GM19025 (cell line): ENCODE measurements around the gene MCTP2.

Experiments
- ATAC-seq: cut with Tn5 transposase; IDR thresholded peaks from one replicate; pipeline ENCODE4 v1.9.1; 2021; ENCODE audit warnings: mild to moderate bottlenecking, low read depth, moderate library complexity; ENCODE audit not compliant: unreplicated experiment

MCTP2 gene, protein sequence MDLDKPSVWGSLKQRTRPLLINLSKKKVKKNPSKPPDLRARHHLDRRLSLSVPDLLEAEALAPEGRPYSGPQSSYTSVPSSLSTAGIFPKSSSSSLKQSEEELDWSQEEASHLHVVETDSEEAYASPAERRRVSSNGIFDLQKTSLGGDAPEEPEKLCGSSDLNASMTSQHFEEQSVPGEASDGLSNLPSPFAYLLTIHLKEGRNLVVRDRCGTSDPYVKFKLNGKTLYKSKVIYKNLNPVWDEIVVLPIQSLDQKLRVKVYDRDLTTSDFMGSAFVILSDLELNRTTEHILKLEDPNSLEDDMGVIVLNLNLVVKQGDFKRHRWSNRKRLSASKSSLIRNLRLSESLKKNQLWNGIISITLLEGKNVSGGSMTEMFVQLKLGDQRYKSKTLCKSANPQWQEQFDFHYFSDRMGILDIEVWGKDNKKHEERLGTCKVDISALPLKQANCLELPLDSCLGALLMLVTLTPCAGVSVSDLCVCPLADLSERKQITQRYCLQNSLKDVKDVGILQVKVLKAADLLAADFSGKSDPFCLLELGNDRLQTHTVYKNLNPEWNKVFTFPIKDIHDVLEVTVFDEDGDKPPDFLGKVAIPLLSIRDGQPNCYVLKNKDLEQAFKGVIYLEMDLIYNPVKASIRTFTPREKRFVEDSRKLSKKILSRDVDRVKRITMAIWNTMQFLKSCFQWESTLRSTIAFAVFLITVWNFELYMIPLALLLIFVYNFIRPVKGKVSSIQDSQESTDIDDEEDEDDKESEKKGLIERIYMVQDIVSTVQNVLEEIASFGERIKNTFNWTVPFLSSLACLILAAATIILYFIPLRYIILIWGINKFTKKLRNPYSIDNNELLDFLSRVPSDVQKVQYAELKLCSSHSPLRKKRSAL

DNA sequence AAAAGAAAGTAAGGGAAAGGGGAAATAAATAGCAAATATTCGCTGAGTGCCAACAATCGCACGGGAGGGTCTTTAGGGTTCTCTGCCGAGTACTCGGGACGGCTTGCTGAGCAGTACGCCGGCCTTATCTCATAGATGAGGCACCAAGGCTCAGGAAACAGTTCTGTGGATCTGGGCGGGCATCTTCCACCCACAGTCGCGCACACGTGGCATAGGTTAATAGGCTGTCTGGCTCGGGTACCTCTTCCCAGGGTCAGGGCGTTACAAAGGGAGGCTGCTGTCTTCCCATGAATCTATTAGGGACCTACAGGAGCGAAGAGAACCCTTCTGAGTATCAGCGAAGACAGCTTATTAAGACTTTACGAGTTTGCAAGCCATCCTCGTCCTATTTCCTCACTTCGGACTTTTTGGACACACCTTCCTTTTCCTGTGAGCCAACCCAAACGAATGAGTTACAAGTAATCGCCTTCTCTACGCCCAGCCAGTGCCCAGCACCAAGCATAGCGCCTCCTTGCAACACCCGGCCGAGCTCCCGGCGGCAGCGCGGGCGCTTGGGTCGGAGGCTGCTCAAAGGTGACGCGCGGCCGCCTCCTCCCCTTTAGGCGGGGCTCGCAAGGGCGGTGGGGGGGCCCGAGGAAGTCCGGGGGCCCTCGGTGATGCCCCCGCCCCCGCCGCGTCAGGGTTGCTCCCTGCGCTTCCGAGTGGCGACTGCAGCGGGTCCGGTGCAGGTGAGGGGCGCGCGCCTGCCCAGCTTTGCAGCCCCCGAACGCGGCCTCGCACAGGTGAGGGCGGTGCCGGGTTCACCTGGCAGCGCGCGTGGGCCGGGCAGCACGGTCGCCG, at the start of gene MCTP2:
MCTP2 (plus strand) TSS at position 679 of the 840 bp plus-strand sequence. CDS start 66,705 bp downstream, outside the sequence.
- ATAC-seq: peak; percentile 65

GRCh38 chr15:94182883-94183282, 48.5 kb upstream of the MCTP2 start:
- no peak for ATAC-seq

- no peak for ATAC-seq
Observed at GRCh38 chr15:94185547-94186236, 45.7 kb upstream of the MCTP2 start.

- ATAC-seq: no peak
Observed at GRCh38 chr15:94186770-94187331, 44.5 kb upstream of the MCTP2 start.

DNA sequence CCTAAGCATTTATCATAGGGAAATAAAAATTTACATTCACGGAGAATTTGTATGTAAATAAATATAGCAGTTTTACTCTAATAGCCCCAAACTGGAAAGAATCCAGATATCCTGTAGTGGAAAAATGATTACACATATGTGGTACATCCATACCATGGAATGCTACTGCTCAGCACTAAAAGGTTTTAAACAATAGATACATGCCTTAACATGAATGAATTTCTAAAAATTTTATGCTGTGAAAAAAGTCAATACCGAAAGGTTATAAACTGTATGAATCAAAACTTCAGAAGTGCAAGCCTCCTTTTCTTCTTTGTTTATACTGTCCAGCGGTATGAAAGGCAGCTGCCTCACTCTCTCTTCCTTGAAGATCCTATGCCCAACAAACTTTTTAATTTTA, 37.5 kb upstream of the MCTP2 start:
- no peak for ATAC-seq

DNA sequence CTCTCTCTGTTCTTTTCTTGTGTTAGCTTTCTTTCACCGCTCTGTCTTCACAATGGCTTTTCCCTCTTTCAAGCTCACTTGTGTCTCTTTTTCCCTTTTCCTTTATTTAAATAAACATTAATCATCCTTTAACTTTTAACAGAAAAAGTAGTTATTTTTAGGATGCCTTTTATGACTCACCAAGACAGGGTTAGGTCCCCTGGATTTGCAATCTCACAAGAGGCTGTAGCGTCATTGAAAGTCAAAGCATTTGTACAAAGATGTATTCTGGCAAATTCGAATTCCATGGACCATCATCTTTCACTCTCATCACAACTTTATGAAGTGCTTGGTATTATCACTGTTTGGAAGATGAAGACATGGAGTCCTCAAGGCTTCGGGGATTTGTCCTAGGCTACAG, 34.8 kb upstream of the MCTP2 start:
- ATAC-seq: no peak

DNA sequence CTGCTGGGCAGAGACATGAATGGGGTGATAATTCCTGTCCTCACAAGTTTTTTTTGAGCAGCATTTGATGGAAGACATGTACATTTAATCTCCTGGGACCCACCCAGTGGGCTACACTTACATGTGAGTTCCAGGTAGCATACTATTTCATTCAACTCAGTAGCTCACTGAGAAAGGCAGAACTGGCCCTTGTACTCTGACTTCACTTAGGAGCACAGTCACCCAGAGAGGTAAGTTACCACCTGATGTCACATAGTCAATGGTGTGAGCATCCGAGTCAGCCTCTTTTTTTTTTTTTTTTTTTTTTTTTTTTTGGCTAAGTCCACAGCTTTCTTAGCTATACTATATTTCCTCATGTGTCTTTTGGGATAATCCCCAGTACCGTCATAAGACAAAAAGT, 32.7 kb upstream of the MCTP2 start:
- ATAC-seq: no peak

DNA sequence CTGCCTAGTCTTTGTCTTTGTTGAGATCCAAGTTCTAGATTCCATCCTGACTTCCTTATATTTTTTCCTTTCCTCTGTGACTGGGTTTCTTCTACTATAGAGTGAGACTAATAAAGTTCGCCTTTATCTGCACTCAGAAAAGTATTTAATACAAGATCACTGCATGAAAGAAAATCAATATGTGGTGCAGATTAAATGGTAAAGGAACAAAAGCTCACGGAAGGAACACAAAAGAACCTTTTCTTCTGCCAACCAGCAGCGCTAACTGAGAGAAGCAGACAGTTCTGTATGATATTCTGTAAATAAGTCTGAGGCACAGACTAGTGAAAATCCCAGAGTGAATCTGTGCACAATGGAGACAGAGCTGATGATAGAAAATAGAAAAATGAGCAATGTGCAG, 31.6 kb upstream of the MCTP2 start:
- no peak for ATAC-seq

DNA sequence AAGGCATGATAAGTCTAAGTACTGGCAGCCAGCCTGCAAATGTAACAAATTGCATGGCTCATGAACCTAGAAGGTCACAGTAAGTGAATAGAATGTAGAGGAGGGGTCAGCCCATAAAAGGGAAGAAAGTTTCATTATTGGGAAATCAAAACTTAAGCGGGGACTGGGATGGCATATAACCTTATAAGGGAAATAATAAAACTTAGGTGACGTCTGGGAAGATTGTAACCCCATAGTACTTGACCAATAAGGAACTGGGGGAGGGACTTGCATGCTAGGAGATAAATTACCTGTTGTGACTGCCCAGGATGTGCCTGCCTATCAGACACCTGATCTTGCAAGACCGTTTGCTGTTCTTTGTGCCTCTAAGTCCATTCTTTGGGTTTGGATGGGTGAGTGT, 28.1 kb upstream of the MCTP2 start:
- ATAC-seq: no peak

GRCh38 chr15:94205366-94205765, 26.0 kb upstream of the MCTP2 start:
- no peak for ATAC-seq

- ATAC-seq: no peak
Observed at GRCh38 chr15:94206463-94207167, 24.7 kb upstream of the MCTP2 start.

- ATAC-seq: no peak
Observed at GRCh38 chr15:94212291-94212690, 19.1 kb upstream of the MCTP2 start.

DNA sequence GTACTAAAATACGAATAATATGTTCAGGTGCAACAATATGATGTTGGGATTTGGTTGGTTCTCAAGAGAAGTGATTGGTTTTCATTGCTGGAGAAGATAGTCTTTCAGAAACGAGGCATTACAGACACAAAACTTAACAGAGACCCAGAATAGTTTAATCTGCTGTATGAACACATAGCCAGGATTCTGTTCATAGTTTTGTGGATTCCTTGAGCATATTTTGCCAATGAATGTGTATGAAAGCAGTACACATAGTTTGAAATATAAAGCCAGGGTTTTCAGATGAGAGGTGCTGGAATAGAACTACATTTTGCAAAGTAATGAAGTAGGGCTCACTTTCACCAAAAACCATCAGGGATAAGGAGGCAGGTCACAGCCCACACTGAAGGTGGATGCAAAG, 5.7 kb upstream of the MCTP2 start:
- no peak for ATAC-seq

GRCh38 chr15:94228611-94229010, 2.8 kb upstream of the MCTP2 start:
- no peak for ATAC-seq

DNA sequence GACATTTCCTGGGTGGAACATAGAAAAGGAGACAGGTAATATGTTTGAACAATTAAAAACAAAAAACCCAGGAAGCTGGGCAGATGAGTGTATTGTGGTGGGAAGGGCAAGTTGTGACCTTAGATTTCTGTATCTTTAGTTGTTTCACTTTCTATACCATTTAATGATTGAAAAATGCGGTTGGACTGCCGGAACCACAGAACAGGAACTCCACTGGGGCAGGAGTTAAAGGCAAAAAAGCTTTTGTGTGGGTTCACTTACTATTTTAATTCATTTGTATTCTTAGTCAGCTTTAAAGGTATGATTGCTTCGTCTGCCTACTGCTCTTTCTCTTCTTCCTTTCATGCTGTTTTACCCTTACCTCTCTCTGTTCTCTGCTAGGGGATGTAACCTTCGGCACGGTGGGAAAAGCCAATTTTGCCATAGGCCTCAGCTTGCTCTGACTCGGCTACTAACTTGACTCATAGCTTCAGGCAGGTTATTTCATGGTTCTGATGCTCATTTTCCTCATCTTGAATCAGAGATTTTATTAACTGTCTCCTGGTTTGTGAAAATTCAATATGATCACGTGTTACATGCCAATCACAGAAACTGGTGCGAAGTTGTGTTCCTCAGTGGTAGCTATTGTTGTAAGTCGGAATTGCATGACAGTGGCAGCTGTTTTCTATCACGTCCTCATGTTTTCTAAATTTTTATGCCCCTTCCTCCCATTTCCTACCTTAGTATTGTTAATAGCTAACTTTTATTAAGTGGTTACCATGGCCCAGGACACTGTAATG, 1.6 kb upstream of the MCTP2 start:
- peak; percentile 44 for ATAC-seq

- ATAC-seq: no peak
Observed at GRCh38 chr15:94230431-94230882, 904 bp upstream of the MCTP2 start.

DNA sequence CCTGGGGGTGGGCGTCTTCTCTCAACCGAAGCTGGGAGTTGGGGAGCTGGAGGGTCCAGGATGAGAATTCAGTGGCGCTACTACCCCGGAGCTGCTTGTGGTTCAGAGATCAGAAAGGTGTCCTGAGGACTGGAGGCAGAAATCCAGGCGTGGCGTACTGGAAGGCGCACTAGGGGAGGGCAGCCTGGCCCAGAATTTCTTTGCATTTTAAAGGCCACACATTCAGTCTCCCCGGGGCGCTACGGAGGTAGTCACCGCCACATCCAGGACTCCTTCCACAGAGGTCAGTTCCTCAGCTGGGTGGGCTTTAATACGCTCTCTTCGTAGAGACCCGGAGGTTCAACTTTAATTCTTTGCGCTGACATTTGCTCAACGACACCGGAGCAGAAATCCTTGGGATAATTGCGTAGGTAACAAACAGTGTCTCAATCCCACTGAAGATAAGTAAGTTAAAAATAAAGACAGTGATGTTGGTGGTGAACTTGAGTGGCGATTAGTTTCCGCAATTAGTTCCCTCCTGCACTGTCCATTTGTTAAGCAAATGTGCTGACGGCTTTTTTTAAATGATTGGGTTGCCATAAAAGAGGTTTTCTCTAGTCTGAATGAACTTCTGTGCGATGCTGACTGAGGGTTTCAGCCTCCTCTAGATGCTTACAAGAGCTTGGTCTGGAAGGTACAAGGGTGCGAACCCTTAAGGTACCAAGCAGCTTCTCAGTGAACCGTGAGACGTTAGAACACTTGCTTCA, 535 bp downstream of the MCTP2 start:
- peak; percentile 4 for ATAC-seq

GRCh38 chr15:94233441-94233840, 2.1 kb downstream of the MCTP2 start:
- no peak for ATAC-seq
